A172 (cell line): Measurements from ENCODE around the gene REG4. TPM values are rescaled to one million over a fixed set of nuclear protein-coding genes. Genes with fewer than 3 reads are reported as not detected.

Source experiments
- total RNA-seq: library from RNA; depleted of rRNA; stranded (reverse); fragments of >200 nt; shearing (Covaris generic); gene quantifications from 2 replicates; pipeline ENCODE4 v1.2.3, GENCODE V29; 2014; rRNA removed

REG4 gene
- total RNA-seq, 1 experiment from 2014 or later, result not detected

Other genes with a start within 250 kb of the REG4 start
- 2.9 and 3.7 TPM in 2 replicates for gene ZNF697, start 163.2 kb downstream of the REG4 start, total RNA-seq
- 96.8 and 97.2 TPM in 2 replicates for gene PHGDH, start 99.5 kb downstream of the REG4 start, total RNA-seq
- gene HMGCS2, start 42.6 kb downstream of the REG4 start, total RNA-seq, result not detected in 2 replicates
- not detected in 2 replicates for gene ADAM30, start 85.1 kb upstream of the REG4 start, total RNA-seq